IMR-90 (cell line): ENCODE data around the gene CDK5RAP2. TPM values are rescaled to one million over a fixed set of nuclear protein-coding genes. Genes with fewer than 3 reads are reported as not detected.

Experiments
- ATAC-seq: fragments of 200-7000 bp; cut with Tn5 transposase; 2 replicates; pipeline ENCODE4 v1.9.1; 2020; ENCODE audit warnings: low read depth, mild to moderate bottlenecking, moderate library complexity
- BruUV-seq: library from RNA; stranded (reverse); fragments of 400-500 nt; replicated peaks from 2 replicates; lab custom pipeline; 2021; lab: Mats Ljungman, UMichigan
- CTCF ChIA-PET: fragments of 300-600 bp; formaldehyde crosslinking; extraction: SDS; loops from one replicate; lab custom pipeline; 2021; ENCODE audit warnings: antibody characterized with exemption; lab: Yijun Ruan, JAX
- POLR2A ChIA-PET: fragments of 300-600 bp; sonication (Branson Sonifier 250); formaldehyde crosslinking; loops from one replicate; lab custom pipeline; 2022; ENCODE audit warnings: antibody characterized with exemption; ENCODE audit not compliant: unreplicated experiment; lab: Charles Lee
- DNase-seq: peaks from one replicate; pipeline ENCODE4 v3.0.0; 2013
- H2AFZ ChIP-seq: replicated peaks from 2 replicates; pipeline ENCODE3; 2013; ENCODE audit warnings: low read length, mild to moderate bottlenecking; ENCODE audit not compliant: poor library complexity
- H2AK5ac ChIP-seq: 2 replicates; pipeline ENCODE4 v1.6.1; 2013; ENCODE audit warnings: low read depth, low read length, inconsistent platforms
- H2AK9ac ChIP-seq: replicated peaks from 2 replicates; pipeline ENCODE3; 2013; ENCODE audit warnings: mild to moderate bottlenecking, low read depth, low read length, moderate library complexity; ENCODE audit not compliant: poor library complexity
- H2BK120ac ChIP-seq: 2 replicates; pipeline ENCODE4 v1.6.1; 2013; ENCODE audit warnings: low read depth, low read length, inconsistent platforms
- H2BK15ac ChIP-seq: 3 replicates; pipeline ENCODE4 v1.6.1; 2013; ENCODE audit warnings: low read depth, low read length, inconsistent platforms
- H2BK20ac ChIP-seq: 2 replicates; pipeline ENCODE4 v1.6.1; 2013; ENCODE audit warnings: low read depth, mild to moderate bottlenecking, inconsistent platforms, low read length, moderate library complexity
- H2BK5ac ChIP-seq: 2 replicates; pipeline ENCODE4 v1.6.1; 2013; ENCODE audit warnings: mild to moderate bottlenecking, low read depth, low read length, inconsistent platforms; ENCODE audit not compliant: poor library complexity, severe bottlenecking
- H3K14ac ChIP-seq: replicated peaks from 2 replicates; pipeline ENCODE4 v1.6.1; 2013; ENCODE audit warnings: low read depth, low read length, inconsistent platforms
- H3K18ac ChIP-seq: 2 replicates; pipeline ENCODE4 v1.6.1; 2013; ENCODE audit warnings: low read depth, low read length, control low read depth
- H3K23ac ChIP-seq: 2 replicates; pipeline ENCODE4 v1.6.1; 2013; ENCODE audit warnings: low read depth, low read length, inconsistent platforms
- H3K27ac ChIP-seq: 2 replicates; pipeline ENCODE4 v1.5.1; 2013; ENCODE audit warnings: mild to moderate bottlenecking, control low read depth, low read length; ENCODE audit not compliant: insufficient read depth
- H3K27me3 ChIP-seq: 2 replicates; pipeline ENCODE4 v1.6.1; 2013; ENCODE audit warnings: low read length; ENCODE audit not compliant: control insufficient read depth, insufficient read depth
- H3K36me3 ChIP-seq: 2 replicates; pipeline ENCODE4 v1.6.1; 2013; ENCODE audit warnings: low read length, mixed read lengths; ENCODE audit not compliant: control insufficient read depth, insufficient read depth
- H3K4ac ChIP-seq: 2 replicates; pipeline ENCODE4 v1.6.1; 2013; ENCODE audit warnings: low read depth, low read length, inconsistent platforms
- H3K4me1 ChIP-seq: 2 replicates; pipeline ENCODE4 v1.6.1; 2013; ENCODE audit warnings: low read length, mixed read lengths; ENCODE audit not compliant: control insufficient read depth, insufficient read depth
- H3K4me2 ChIP-seq: 2 replicates; pipeline ENCODE4 v1.6.1; 2013; ENCODE audit warnings: low read depth, mild to moderate bottlenecking, control low read depth, low read length, moderate library complexity
- H3K4me3 ChIP-seq: 2 replicates; pipeline ENCODE4 v1.5.1; 2013; ENCODE audit warnings: low read depth, mild to moderate bottlenecking, control low read depth, low read length, moderate library complexity; ENCODE audit not compliant: insufficient read depth
- H3K56ac ChIP-seq: 2 replicates; pipeline ENCODE4 v1.6.1; 2013; ENCODE audit warnings: low read length, inconsistent platforms; ENCODE audit not compliant: insufficient read depth; ENCODE audit errors: extremely low read depth
- H3K79me1 ChIP-seq, 2 experiments: 2 replicates each; pipeline ENCODE4 v1.6.1; 2013; ENCODE audit warnings: low read length in 2 of 2, inconsistent platforms in 1 of 2, low read depth in 1 of 2
- H3K9ac ChIP-seq: 2 replicates; pipeline ENCODE4 v1.6.1; 2013; ENCODE audit warnings: low read depth, low read length, control low read depth
- H3K9me1 ChIP-seq: 2 replicates; pipeline ENCODE4 v1.6.1; 2013; ENCODE audit warnings: low read length, inconsistent platforms; ENCODE audit not compliant: insufficient read depth
- H3K9me3 ChIP-seq: 2 replicates; pipeline ENCODE4 v1.6.1; 2013; ENCODE audit warnings: low read length; ENCODE audit not compliant: control insufficient read depth, insufficient read depth
- H4K20me1 ChIP-seq: 2 replicates; pipeline ENCODE4 v1.6.1; 2013; ENCODE audit warnings: low read length, inconsistent platforms; ENCODE audit not compliant: insufficient read depth
- H4K5ac ChIP-seq: 2 replicates; pipeline ENCODE4 v1.6.1; 2013; ENCODE audit warnings: mild to moderate bottlenecking, low read depth, low read length, control low read depth
- H4K8ac ChIP-seq, 2 experiments: 2 replicates each; pipeline ENCODE4 v1.6.1; 2013; ENCODE audit warnings: low read depth in 2 of 2, low read length in 2 of 2, control low read depth in 1 of 2, inconsistent platforms in 1 of 2
- H4K91ac ChIP-seq: 2 replicates; pipeline ENCODE4 v1.6.1; 2013; ENCODE audit warnings: low read depth, low read length, inconsistent platforms; ENCODE audit not compliant: insufficient read depth
- CEBPB ChIP-seq: IDR thresholded peaks from 2 replicates; pipeline ENCODE4 v1.6.1; 2012; ENCODE audit warnings: low read depth, low read length, improper control_type of control experiment
- CHD1 ChIP-seq: IDR thresholded peaks from 2 replicates; pipeline ENCODE4 v1.6.1; 2012; ENCODE audit warnings: low read depth, low read length, improper control_type of control experiment
- MAFK ChIP-seq: IDR thresholded peaks from 2 replicates; pipeline ENCODE4 v1.6.1; 2012; ENCODE audit warnings: low read depth, low read length, improper control_type of control experiment
- MAZ ChIP-seq: IDR thresholded peaks from 2 replicates; pipeline ENCODE4 v1.6.1; 2012; ENCODE audit warnings: low read depth, mild to moderate bottlenecking, low read length, improper control_type of control experiment, moderate library complexity, borderline replicate concordance
- MXI1 ChIP-seq: IDR thresholded peaks from 2 replicates; pipeline ENCODE4 v1.6.1; 2012; ENCODE audit warnings: low read depth, mild to moderate bottlenecking, low read length, moderate library complexity, borderline replicate concordance
- RAD21 ChIP-seq: IDR thresholded peaks from 2 replicates; pipeline ENCODE4 v1.6.1; 2012; ENCODE audit warnings: low read length, improper control_type of control experiment
- RCOR1 ChIP-seq: IDR thresholded peaks from 2 replicates; pipeline ENCODE4 v1.6.1; 2012; ENCODE audit warnings: mild to moderate bottlenecking, low read length, improper control_type of control experiment; ENCODE audit not compliant: insufficient replicate concordance
- RFX5 ChIP-seq: IDR thresholded peaks from 2 replicates; pipeline ENCODE4 v1.8.0; 2012; ENCODE audit warnings: low read depth, mild to moderate bottlenecking, low read length, moderate library complexity
- SMC3 ChIP-seq: fragments of 150-350 bp; IDR thresholded peaks from 2 replicates; pipeline ENCODE4 v1.6.1; 2016; ENCODE audit warnings: low read depth, mild to moderate bottlenecking, antibody characterized with exemption, low read length, moderate library complexity
- WGBS, 2 experiments: methylation state at CpG; one replicate each; pipeline versions ENCODE4 v1.1.5 to v1.1.7; 2013; ENCODE audit warnings: missing lambda C conversion rate in 2 of 2; ENCODE audit not compliant: insufficient read length in 1 of 2; ENCODE audit errors: extremely low coverage in 2 of 2; 5-methylcytosine and 5-hydroxymethylcytosine counted together
- dilution Hi-C: fragments of 300-500 bp; cut with HindIII; formaldehyde crosslinking; loops from one replicate; pipeline ENCODE4 v1.14.3; 2018; ENCODE audit warnings: low sequenced_read_pairs; ENCODE audit not compliant: unreplicated experiment
- in situ Hi-C: fragments of 300-500 bp; cut with MboI; formaldehyde crosslinking; loops from 3 replicates; pipeline ENCODE4 v1.14.3; 2019; ENCODE audit warnings: low sequenced_read_pairs, inconsistent platforms, mixed read lengths
- intact Hi-C: fragments of 100-400 bp; cut with micrococcal nuclease; formaldehyde crosslinking; loops from 2 replicates; pipeline ENCODE4 v1.10.0; 2022
- polyA plus RNA-seq, 3 experiments: library from polyadenylated mRNA; depleted of rRNA; stranded (reverse); fragments of >200 nt; gene quantifications; 2 replicates each; pipeline ENCODE4 v1.2.3, GENCODE V29; 2012; ENCODE audit warnings: low replicate concordance in 1 of 3
- total RNA-seq: library from RNA; depleted of rRNA; stranded (reverse); fragments of >200 nt; gene quantifications from 2 replicates; pipeline ENCODE4 v1.2.3, GENCODE V29; 2012
- TF ChIP-seq, protein P1 (sequence below): fragments of 150-350 bp; IDR thresholded peaks from 2 replicates; pipeline ENCODE4 v1.6.1; 2017; ENCODE audit warnings: mild to moderate bottlenecking, antibody characterized with exemption, low read length, low read depth
- TF ChIP-seq, protein P2 (sequence below): fragments of 150-350 bp; IDR thresholded peaks from 2 replicates; pipeline ENCODE4 v1.6.1; 2016; ENCODE audit warnings: low read depth, mild to moderate bottlenecking, low read length, moderate library complexity, borderline replicate concordance

The CDK5RAP2 gene
- total and polyA plus RNA-seq, 2 of the 4 experiments (the other 2 are of a cell fraction), result 29.5 to 31.7 TPM

DNA sequence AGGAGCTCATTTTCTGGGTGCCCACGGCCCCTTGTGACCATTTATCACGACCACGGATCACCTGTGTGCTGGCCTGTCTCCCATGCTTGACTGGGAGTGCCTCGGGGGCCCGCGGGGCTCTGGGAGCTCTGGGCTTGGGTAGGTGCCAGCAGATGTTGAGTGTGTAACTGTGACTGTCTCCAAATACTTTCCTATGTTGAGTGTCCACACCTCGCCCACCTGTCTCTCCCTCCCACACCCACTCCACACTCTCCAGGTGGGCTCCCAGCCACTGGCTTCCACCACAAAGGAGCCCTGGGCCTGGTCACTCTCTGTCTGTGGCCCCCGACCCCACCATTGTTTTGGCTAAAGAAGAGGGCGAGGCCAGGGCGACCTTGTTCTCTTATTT, 196.4 kb downstream of the CDK5RAP2 start (continued):
- TF ChIP-seq, protein P1, sequence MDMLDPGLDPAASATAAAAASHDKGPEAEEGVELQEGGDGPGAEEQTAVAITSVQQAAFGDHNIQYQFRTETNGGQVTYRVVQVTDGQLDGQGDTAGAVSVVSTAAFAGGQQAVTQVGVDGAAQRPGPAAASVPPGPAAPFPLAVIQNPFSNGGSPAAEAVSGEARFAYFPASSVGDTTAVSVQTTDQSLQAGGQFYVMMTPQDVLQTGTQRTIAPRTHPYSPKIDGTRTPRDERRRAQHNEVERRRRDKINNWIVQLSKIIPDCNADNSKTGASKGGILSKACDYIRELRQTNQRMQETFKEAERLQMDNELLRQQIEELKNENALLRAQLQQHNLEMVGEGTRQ, result no peak
- TF ChIP-seq RCOR1, result no peak
- no peak for TF ChIP-seq MAZ
- TF ChIP-seq, protein P2, sequence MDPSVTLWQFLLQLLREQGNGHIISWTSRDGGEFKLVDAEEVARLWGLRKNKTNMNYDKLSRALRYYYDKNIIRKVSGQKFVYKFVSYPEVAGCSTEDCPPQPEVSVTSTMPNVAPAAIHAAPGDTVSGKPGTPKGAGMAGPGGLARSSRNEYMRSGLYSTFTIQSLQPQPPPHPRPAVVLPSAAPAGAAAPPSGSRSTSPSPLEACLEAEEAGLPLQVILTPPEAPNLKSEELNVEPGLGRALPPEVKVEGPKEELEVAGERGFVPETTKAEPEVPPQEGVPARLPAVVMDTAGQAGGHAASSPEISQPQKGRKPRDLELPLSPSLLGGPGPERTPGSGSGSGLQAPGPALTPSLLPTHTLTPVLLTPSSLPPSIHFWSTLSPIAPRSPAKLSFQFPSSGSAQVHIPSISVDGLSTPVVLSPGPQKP, result no peak

DNA sequence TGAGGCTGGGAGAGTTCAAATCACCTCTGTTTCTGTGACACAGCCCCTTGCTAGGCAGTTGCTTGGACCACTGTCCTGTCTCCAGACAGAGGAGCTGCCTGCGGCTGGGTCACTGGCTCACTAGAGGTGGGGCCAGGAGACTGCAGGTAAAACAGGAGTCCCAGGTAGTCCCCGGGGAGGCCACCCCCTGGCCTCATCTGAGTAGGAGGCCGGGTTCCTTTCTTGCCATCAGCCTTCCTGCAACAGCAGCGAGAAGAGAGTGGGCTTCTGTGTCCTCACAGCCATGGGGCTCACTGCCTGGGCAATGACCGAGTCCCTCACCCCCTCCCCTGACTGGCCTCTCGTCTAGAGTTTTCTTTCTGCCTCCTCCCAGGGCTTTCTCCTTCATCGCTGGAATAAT, 197.5 kb downstream of the CDK5RAP2 start:
- WGBS, 2 experiments, result 98% methylated on average over 7 of the region's 7 CpGs; no CpG with 5 or more reads in 1 of the 2 experiments
- H3K4me1 ChIP-seq, result peaks cover 16% of the 10 kb centered on the region
- DNase-seq (no peak), ATAC-seq (no peak)
- no peak overlapping the region for H2BK15ac ChIP-seq
- intact Hi-C loops (no loop called here), in situ Hi-C loops (no loop called here), dilution Hi-C loops (no loop called here)
- H4K91ac ChIP-seq, result no peak overlapping the region
- H3K18ac ChIP-seq, result no peak overlapping the region
- H3K9me3 ChIP-seq, result no peaks in the 10 kb centered on the region; the same call in 1 of the 2 replicates
- no peak overlapping the region for H3K4ac ChIP-seq
- POLR2A ChIA-PET, result no interaction called here
- H3K56ac ChIP-seq, result no peak overlapping the region
- CTCF ChIA-PET, result no interaction called here
- no peak overlapping the region for H3K14ac ChIP-seq
- H3K27me3 ChIP-seq, result no peaks in the 10 kb centered on the region
- H2AFZ ChIP-seq, result no peak overlapping the region
- no peaks in the 10 kb centered on the region for H3K36me3 ChIP-seq
- peaks cover 5% of the 10 kb centered on the region; the same call in 1 of the 2 replicates for H3K9me1 ChIP-seq
- no peak overlapping the region for H2BK20ac ChIP-seq
- H3K9ac ChIP-seq, result no peak overlapping the region
- no peaks in the 10 kb centered on the region for H3K79me1 ChIP-seq
- H2AK9ac ChIP-seq, result no peak overlapping the region
- no peak overlapping the region for H3K23ac ChIP-seq
- H3K4me2 ChIP-seq, result no peak overlapping the region
- H2BK5ac ChIP-seq, result no peak overlapping the region
- H2AK5ac ChIP-seq, result no peak overlapping the region
- H3K4me3 ChIP-seq, result no peak overlapping the region
- no TSS peak for BruUV-seq
- H4K8ac ChIP-seq, result no peak overlapping the region
- TF ChIP-seq MAFK (no peak), RAD21 (no peak), RCOR1 (no peak), SMC3 (no peak), MAZ (no peak), MXI1 (no peak), CHD1 (no peak), CEBPB (no peak), RFX5 (no peak)
- TF ChIP-seq, protein P2, result no peak
- TF ChIP-seq, protein P1, result no peak
- H4K20me1 ChIP-seq, result no peaks in the 10 kb centered on the region
- H3K27ac ChIP-seq, result no peak overlapping the region
- H4K5ac ChIP-seq, result no peak overlapping the region
- no peak overlapping the region for H2BK120ac ChIP-seq
